ENCODE measurements around the gene NELL2.

DNA sequence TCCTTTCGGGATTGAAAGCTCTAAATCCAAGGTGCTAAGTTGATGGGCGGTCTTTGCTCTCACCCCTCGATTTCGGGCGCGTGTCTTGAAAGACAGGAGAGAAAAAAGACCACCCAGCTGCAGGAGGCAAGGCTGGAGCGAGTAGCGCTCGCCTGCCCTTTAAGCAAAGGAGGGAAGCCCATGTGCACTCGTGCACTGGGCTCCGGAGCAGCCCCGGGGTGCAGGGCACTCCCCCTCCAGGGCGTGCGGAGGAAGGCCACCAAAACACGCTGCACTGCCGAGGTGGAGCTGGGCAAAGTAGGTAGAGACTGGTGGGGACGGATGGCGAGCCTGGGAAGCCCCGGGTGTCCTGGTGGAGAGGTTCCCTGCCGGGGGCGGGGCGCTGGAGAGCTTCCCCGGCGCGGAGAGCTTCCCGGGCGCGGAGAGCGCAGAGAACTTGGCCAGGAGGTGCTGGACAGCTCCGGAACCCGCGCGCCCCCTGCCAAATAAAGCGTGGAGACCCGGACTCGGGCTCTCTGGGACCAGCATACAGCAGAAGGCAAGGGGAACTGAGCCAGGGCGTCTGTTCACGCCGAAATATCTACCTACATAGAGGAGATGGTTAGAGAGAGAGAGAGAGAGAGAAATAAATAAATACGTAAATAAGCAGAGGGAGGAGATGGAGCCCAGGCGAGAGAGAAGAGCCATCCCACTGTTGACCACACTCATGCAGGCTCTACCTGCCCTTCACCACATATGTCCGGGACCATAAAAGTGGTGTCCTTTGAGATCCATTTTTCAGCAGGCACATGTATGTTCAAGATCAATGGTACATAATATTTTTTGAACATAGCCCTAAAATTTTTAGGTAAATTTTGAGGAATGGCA lies 662 bp upstream of the NELL2 start:
- no peak for TF ChIP-seq POLR2A (IDR thresholded peaks at IDR 0.05)
- TF ChIP-seq, protein P1, sequence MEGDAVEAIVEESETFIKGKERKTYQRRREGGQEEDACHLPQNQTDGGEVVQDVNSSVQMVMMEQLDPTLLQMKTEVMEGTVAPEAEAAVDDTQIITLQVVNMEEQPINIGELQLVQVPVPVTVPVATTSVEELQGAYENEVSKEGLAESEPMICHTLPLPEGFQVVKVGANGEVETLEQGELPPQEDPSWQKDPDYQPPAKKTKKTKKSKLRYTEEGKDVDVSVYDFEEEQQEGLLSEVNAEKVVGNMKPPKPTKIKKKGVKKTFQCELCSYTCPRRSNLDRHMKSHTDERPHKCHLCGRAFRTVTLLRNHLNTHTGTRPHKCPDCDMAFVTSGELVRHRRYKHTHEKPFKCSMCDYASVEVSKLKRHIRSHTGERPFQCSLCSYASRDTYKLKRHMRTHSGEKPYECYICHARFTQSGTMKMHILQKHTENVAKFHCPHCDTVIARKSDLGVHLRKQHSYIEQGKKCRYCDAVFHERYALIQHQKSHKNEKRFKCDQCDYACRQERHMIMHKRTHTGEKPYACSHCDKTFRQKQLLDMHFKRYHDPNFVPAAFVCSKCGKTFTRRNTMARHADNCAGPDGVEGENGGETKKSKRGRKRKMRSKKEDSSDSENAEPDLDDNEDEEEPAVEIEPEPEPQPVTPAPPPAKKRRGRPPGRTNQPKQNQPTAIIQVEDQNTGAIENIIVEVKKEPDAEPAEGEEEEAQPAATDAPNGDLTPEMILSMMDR (IDR thresholded peaks at IDR 0.05): no peak

All from gastroesophageal sphincter (tissue), 3 donors.